ENCODE data around the gene BTN1A1.
"Not testable (repeated sequence)": the region's sequence is repeated elsewhere in the genome, so short reads cannot be mapped to it uniquely, and the experiment has no call there.

The BTN1A1 gene

GRCh38 chr6:26514984-26515383 is 14.9 kb downstream of the BTN1A1 start:
- no peak for DNase-seq

- DNase-seq, result no peak
Observed at GRCh38 chr6:26516481-26517427, 16.7 kb downstream of the BTN1A1 start.

DNA sequence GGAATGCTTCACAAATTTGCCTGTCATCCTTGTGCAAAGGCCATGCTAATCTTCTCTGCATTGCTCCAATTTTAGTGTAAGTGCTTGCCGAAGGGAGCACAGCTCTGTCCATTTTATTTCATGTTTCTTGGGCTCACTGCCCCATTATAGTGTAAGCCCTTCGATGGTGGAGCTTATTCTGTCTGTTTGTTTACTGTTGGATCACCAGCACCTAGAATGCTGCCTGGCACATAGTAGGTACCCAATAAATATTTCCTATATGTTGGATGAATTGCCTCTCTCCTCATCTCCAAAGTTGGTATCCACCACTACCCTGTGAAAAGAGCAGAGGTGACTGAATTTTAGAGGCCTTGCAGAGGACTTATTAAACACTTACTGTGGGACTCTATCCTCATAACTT is 19.3 kb downstream of the BTN1A1 start:
- DNase-seq, result no peak

DNA sequence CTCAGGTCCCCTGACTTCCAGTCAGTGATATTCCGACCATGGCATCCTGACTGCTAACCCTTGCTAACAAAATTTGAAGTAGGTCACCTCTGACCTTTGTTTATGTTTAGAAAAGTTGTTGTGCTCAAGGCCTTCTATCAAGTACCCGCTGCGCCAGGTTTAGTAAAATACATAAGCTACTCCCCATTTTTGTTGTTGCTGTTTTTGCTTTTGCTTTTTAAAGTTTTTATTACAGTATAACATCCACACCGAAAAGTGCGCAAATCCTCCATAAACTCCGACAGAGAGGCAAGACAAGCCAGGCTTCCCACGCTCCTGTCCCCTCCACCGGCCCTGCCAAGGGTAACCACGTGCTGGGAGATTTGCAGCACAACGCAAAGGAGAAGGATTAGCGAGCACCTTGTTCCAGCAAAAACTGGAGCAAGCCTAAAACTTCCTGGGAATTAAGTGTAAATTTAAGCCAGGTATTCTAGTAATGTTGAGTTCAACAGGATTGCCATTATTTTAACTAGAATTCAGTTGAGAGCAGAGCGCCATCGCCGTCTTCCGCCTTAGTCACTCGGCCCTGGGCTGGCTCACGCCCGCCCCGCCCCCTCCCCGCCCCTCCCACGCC is 20.2 kb downstream of the BTN1A1 start:
- no peak for DNase-seq

DNA sequence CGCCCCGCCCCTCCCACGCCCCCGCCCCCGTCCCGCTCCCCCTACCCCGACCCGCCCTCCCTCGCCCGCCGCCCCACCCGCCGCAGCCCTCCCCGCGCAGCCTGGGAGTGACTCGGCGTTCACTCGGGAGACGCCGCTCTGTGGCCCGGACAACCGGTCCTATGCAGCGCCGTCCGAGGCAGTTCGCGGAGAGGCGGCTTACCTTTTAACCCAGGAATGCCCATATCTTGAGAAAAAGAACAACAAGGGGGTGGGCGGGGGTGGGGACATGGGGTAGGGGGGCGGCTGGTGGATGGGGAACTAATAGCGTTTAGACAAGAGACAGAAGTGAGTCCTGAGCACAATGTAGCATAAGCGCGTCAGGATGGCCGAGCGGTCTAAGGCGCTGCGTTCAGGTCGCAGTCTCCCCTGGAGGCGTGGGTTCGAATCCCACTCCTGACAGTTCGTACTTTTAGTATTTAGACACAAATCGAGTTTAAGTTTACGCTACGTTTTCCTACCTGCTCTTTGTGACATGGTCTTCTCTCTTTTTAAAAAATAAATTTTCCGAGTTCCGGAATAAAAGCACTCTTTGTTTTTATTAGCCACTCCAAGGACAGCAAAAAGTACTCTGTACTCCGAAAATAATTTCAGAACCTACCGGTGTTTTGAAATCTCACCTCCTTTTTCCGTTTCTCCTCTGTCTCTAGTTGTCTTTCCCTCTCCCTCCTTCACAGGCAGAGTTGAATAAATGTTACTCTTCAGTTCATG is 20.9 kb downstream of the BTN1A1 start:
- DNase-seq, result peak; percentile 86

DNA sequence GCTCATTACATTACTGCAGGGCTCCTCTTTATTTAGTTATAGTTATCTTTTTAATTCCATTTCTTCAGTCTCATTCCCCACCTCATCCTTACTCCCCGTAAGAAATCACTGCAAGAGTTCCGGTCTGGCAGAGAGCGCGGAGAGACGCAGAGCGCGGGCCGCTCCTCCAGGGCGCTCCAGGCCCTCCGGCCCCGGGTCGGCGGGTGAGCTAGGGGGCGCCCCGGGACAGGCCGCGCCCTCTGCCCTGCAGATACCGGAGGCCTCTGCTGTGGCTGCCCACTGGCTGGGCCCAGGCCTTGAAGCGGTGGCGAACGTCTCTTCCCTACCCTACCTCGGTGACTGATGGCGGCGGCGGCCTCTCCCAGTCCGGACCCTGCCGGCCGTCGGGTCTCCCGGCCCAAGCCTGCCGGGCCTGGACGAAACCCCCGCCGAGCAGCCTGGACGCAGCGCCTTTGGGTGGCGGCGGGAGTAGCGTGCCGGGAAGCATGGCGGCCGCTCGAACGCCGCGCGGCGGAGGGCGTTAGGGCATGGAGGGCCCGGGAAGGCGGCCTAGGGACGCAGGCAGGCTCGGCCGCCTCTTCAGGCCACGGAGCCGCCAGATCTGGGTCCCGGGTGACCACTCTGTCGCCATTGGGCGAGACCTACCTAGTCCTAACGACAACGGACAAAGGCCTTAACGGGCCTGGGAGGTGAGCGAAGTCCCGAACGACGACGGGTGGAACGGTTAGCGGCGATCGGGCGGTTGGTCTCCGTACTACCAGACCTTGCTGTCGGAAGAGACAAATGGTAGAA is 21.7 kb downstream of the BTN1A1 start:
- peak; percentile 64 for DNase-seq

- peak; percentile 7 for DNase-seq
Observed at GRCh38 chr6:26522486-26523228, 22.6 kb downstream of the BTN1A1 start.

GRCh38 chr6:26524314-26524713 is 24.2 kb downstream of the BTN1A1 start:
- DNase-seq, result not testable (repeated sequence)

- DNase-seq, result no peak
Observed at GRCh38 chr6:26524722-26525370, 24.7 kb downstream of the BTN1A1 start.

- no peak for DNase-seq
Observed at GRCh38 chr6:26525838-26526237, 25.7 kb downstream of the BTN1A1 start.

DNA sequence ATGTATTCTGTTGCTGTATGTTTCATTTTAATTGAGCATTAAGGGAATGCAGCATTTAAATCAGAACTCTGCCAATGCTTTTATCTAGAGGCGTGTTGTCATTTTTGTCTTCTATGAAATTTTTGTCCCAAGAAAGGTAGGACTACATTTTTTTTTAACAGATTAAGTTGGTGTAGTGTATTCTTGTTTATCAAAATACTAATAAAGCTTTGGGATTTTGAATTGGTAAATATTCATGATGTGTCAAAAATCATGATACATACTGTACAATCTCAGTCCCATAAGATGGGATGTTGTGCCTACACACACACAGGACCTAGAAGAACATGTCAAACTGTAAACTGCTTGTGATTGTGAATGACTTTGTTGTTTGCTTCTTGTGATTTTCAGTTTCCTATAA is 26.8 kb downstream of the BTN1A1 start:
- no peak for DNase-seq

GRCh38 chr6:26530203-26530602 is 30.1 kb downstream of the BTN1A1 start:
- no peak for DNase-seq

DNA sequence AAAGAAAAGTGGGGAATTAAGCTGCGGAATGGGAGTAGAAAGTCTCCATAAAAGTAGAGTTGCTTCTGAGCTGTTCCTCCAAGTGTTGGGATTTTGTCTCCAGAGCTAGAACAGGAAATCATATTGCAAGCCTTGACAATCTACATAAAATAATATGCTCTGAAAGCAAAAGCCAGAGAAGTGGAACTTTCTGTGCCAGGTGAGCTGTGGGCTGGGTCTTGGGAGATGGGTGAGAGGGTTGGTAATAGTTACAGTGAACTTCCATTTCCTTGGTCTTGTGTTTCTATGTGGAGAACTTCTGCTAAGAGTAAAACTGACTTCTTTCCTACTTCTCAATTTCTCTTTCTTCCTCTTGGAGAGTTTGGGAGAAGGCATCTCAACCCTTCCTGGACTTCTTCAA is 31.8 kb downstream of the BTN1A1 start:
- no peak for DNase-seq

DNA sequence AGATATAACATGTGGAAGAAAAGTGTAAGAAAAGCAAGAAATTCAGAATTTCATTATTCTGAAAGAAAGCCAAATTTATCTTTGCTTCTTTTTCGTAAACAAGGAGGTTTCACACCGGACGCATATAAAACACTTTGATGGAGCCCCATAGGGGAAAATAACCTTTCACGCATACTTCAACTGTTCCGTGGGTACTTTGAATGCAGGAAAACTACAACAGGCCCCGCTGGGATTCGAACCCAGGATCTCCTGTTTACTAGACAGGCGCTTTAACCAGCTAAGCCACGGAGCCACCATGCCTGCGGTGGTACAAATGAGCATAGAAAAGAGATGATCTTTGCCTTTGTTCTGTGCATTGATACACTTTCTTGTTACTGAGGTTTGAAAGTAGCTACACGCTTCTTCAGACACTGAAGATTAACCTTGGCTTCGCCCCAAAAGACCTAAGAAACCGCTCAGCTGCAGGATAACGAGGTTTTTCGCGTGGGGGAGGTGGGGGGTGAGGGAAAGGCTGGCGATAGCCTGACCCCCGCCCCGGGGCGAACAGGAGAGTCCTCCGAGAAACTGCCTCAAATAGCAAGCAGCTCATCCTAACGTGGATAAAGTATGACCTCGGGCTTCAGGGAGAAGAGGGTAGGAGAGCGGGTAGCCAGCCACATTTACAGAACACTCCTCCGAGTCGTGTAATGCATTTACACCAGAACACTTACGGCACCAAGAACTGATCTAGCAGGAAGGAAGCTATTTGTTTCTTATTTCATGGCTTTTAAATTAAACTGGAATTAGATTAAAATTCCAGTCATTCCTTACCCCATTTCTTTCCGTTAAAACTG is 32.8 kb downstream of the BTN1A1 start:
- DNase-seq, result peak; percentile 89

GRCh38 chr6:26533532-26533931 is 33.4 kb downstream of the BTN1A1 start:
- no peak for DNase-seq

- no peak for DNase-seq
Observed at GRCh38 chr6:26534681-26535465, 34.8 kb downstream of the BTN1A1 start.

GRCh38 chr6:26536571-26537159 is 36.6 kb downstream of the BTN1A1 start:
- peak; percentile 24 for DNase-seq

- peak; percentile 88 for DNase-seq
Observed at GRCh38 chr6:26537160-26537845, 37.2 kb downstream of the BTN1A1 start.
